Mesenchymal stem cell (in vitro differentiated cells and primary cell): ENCODE results near the gene TMEM116.

Experiments
- DNase-seq: peaks from one replicate; pipeline ENCODE4 v3.0.0-alpha.2; 2013
- H2AFZ ChIP-seq: one replicate; pipeline ENCODE4 v1.6.1; 2013; ENCODE audit warnings: low read depth, mild to moderate bottlenecking, control low read depth, inconsistent platforms, low read length, moderate library complexity
- H2AK5ac ChIP-seq: 2 replicates; pipeline ENCODE4 v1.6.1; 2013; ENCODE audit warnings: low read length, moderate library complexity, mild to moderate bottlenecking, inconsistent platforms; ENCODE audit not compliant: severe bottlenecking
- H2BK120ac ChIP-seq: one replicate; pipeline ENCODE4 v1.6.1; 2013; ENCODE audit warnings: low read depth, mild to moderate bottlenecking, inconsistent platforms, low read length, moderate library complexity
- H2BK12ac ChIP-seq, 2 experiments: one replicate each; pipeline ENCODE4 v1.6.1; 2013; ENCODE audit warnings: inconsistent platforms in 2 of 2, low read length in 2 of 2, mild to moderate bottlenecking in 2 of 2, moderate library complexity in 2 of 2, control low read depth in 1 of 2
- H2BK15ac ChIP-seq: one replicate; pipeline ENCODE4 v1.6.1; 2013; ENCODE audit warnings: mild to moderate bottlenecking, low read depth, inconsistent platforms; ENCODE audit not compliant: poor library complexity, severe bottlenecking
- H2BK5ac ChIP-seq: 2 replicates; pipeline ENCODE4 v1.6.1; 2013; ENCODE audit warnings: low read depth, mild to moderate bottlenecking, low read length, control low read depth, inconsistent platforms; ENCODE audit not compliant: poor library complexity, severe bottlenecking
- H3K14ac ChIP-seq, 2 experiments: one replicate each; pipeline ENCODE4 v1.6.1; 2013; ENCODE audit warnings: inconsistent platforms in 2 of 2, low read length in 2 of 2, control low read depth in 1 of 2, mild to moderate bottlenecking in 1 of 2, moderate library complexity in 1 of 2
- H3K18ac ChIP-seq, 2 experiments: one replicate each; pipeline ENCODE4 v1.6.1; 2013; ENCODE audit warnings: inconsistent platforms in 2 of 2, low read length in 2 of 2, control low read depth in 1 of 2, low read depth in 1 of 2, mild to moderate bottlenecking in 1 of 2
- H3K23ac ChIP-seq, 2 experiments: one replicate each; pipeline ENCODE4 v1.6.1; 2013; ENCODE audit warnings: inconsistent platforms in 2 of 2, low read length in 2 of 2, mild to moderate bottlenecking in 2 of 2, moderate library complexity in 2 of 2, control low read depth in 1 of 2
- H3K27ac ChIP-seq: 2 replicates; pipeline ENCODE4 v1.5.1; 2013; ENCODE audit warnings: mild to moderate bottlenecking, moderate library complexity, low read length, control low read depth, inconsistent platforms; ENCODE audit not compliant: poor library complexity, severe bottlenecking
- H3K27me3 ChIP-seq, 2 experiments: 2 replicates each; pipeline versions ENCODE4 v1.6.1 to v1.7.0; 2013; ENCODE audit warnings: low read length in 2 of 2, mild to moderate bottlenecking in 2 of 2, moderate library complexity in 2 of 2, control low read depth in 1 of 2, inconsistent platforms in 1 of 2; ENCODE audit not compliant: control insufficient read depth in 1 of 2, insufficient read depth in 1 of 2
- H3K36me3 ChIP-seq, 2 experiments: 2 replicates each; pipeline versions ENCODE4 v1.6.1 to v1.7.0; 2013; ENCODE audit warnings: low read length in 2 of 2, control low read depth in 1 of 2, inconsistent platforms in 1 of 2, low read depth in 1 of 2, mild to moderate bottlenecking in 1 of 2; ENCODE audit not compliant: insufficient read depth in 2 of 2, control insufficient read depth in 1 of 2
- H3K4ac ChIP-seq, 2 experiments: one replicate each; pipeline ENCODE4 v1.6.1; 2013; ENCODE audit warnings: inconsistent platforms in 2 of 2, low read length in 2 of 2, mild to moderate bottlenecking in 2 of 2, moderate library complexity in 2 of 2, control low read depth in 1 of 2, low read depth in 1 of 2
- H3K4me1 ChIP-seq: 2 replicates; pipeline ENCODE4 v1.6.1; 2013; ENCODE audit warnings: low read depth, low read length, control low read depth; ENCODE audit not compliant: control insufficient read depth, insufficient read depth
- H3K4me2 ChIP-seq: 2 replicates; pipeline ENCODE4 v1.6.1; 2013; ENCODE audit warnings: low read length, mild to moderate bottlenecking, inconsistent platforms; ENCODE audit not compliant: poor library complexity, severe bottlenecking
- H3K4me3 ChIP-seq, 2 experiments: 2 replicates each; pipeline versions ENCODE4 v1.5.1 to v1.7.0; 2013; ENCODE audit warnings: low read length in 2 of 2, mild to moderate bottlenecking in 2 of 2, control low read depth in 1 of 2, low read depth in 1 of 2; ENCODE audit not compliant: insufficient read depth in 1 of 2
- H3K79me1 ChIP-seq: replicated peaks from 2 replicates; pipeline ENCODE4 v1.6.1; 2013; ENCODE audit warnings: mild to moderate bottlenecking, control low read depth, low read length, inconsistent platforms; ENCODE audit not compliant: poor library complexity, severe bottlenecking
- H3K9ac ChIP-seq: 2 replicates; pipeline ENCODE4 v1.7.0; 2013; ENCODE audit warnings: mild to moderate bottlenecking, low read length, moderate library complexity
- H3K9me3 ChIP-seq: 2 replicates; pipeline ENCODE4 v1.7.0; 2013; ENCODE audit warnings: mild to moderate bottlenecking, low read length; ENCODE audit not compliant: control insufficient read depth
- H4K8ac ChIP-seq: one replicate; pipeline ENCODE4 v1.6.1; 2013; ENCODE audit warnings: inconsistent platforms, mild to moderate bottlenecking, low read length, moderate library complexity
- H4K91ac ChIP-seq: one replicate; pipeline ENCODE4 v1.6.1; 2013; ENCODE audit warnings: mild to moderate bottlenecking, low read length, inconsistent platforms
- WGBS: methylation state at CpG from one replicate; pipeline ENCODE4 v1.1.7; 2013; ENCODE audit warnings: mixed read lengths; 5-methylcytosine and 5-hydroxymethylcytosine counted together

The TMEM116 gene

DNA sequence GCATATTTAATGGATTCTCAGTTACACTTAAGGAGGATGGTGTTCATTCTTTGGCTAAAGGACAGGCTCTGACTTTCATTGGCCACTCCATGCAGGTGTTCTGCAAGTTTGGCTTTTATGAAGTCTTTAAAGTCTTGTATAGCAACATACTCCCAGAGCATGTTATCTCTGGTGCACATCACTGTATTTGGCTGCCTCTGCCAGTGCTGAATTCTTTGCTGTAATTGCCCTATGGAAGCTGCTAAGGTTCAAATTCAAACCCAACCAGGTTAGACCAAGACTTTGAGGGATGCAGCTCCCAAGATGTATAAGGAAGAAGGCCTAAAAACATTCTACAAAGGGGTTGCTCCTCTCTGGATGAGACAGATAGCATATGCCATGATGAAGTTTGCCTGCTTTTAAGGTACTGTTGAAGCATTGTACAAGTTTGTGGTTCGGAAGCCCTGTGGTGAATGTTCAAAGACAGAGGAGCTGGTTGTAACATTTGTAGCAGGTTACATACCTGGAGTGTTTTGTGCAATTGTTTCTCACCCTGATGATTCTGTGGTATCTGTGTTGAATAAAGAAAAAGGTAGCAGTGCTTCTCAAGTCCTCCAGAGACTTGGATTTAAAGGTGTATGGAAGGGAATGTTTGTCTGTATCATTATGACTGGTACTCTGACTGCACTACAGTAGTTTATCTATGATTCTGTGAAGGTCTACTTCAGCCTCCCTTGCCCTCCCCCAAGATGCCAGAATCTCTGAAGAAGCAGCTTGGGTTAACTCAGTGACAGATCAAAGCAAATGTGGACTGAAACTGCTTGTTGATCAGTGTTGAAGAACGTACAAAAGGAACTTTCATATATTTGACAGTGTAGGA, 19.4 kb downstream of the TMEM116 start:
- H3K18ac ChIP-seq, result no peak overlapping the region
- H2BK12ac ChIP-seq, result no peak overlapping the region
- no peak overlapping the region for H3K9ac ChIP-seq
- no peak overlapping the region for H2AFZ ChIP-seq
- no peak overlapping the region for H3K4ac ChIP-seq
- WGBS, result 96% methylated on average over 1 of the region's 2 CpGs
- H3K27me3 ChIP-seq, result no peaks in the 10 kb centered on the region
- H3K4me3 ChIP-seq, result no peak overlapping the region
- no peaks in the 10 kb centered on the region for H3K9me3 ChIP-seq
- peaks cover 0 to 5% of the 10 kb centered on the region in 2 experiments for H3K36me3 ChIP-seq
- no peak overlapping the region for H3K14ac ChIP-seq
- H3K4me2 ChIP-seq, result no peak overlapping the region
- H2AK5ac ChIP-seq, result no peak overlapping the region
- H4K8ac ChIP-seq, result no peak overlapping the region
- DNase-seq, result no peak
- H3K4me1 ChIP-seq, result no peaks in the 10 kb centered on the region
- H3K79me1 ChIP-seq, result no peaks in the 10 kb centered on the region
- no peak overlapping the region for H3K27ac ChIP-seq
- H3K23ac ChIP-seq, result no peak overlapping the region
- no peak overlapping the region for H2BK120ac ChIP-seq
- no peak overlapping the region for H2BK15ac ChIP-seq
- no peak overlapping the region for H4K91ac ChIP-seq
- no peak overlapping the region for H2BK5ac ChIP-seq

DNA sequence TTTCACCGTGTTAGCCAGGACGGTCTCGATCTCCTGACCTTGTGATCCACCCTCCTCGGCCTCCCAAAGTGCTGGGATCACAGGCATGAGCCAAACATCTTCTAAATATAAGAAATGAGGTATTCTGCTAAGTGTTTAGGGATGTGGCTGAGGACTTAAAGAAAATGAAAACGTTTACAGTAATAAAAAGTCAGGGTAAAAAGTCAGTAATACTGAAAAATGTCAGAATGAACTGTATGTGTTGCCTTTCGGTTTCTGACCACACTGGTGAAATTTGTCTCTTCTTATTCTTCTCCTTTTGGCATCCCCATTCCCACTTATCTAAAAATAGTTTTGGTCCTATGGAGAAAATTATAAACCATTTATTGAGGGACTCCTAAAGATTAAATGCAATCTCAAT, 20.5 kb downstream of the TMEM116 start:
- H3K9me3 ChIP-seq, result no peaks in the 10 kb centered on the region
- WGBS, result 67% methylated on average over 3 of the region's 6 CpGs
- no peak overlapping the region for H3K23ac ChIP-seq
- H3K9ac ChIP-seq, result no peak overlapping the region
- H2AK5ac ChIP-seq, result no peak overlapping the region
- H3K27ac ChIP-seq, result no peak overlapping the region
- no peak overlapping the region for H2BK15ac ChIP-seq
- no peak overlapping the region for H2AFZ ChIP-seq
- H3K4me1 ChIP-seq, result no peaks in the 10 kb centered on the region
- H3K14ac ChIP-seq, result no peak overlapping the region
- H3K4me3 ChIP-seq, result no peak overlapping the region
- H3K36me3 ChIP-seq, result peaks cover 0 to 5% of the 10 kb centered on the region in 2 experiments
- H4K91ac ChIP-seq, result no peak overlapping the region
- no peak overlapping the region for H2BK5ac ChIP-seq
- H4K8ac ChIP-seq, result no peak overlapping the region
- no peak overlapping the region for H3K4me2 ChIP-seq
- H3K79me1 ChIP-seq, result no peaks in the 10 kb centered on the region
- no peak overlapping the region for H3K18ac ChIP-seq
- no peak overlapping the region for H3K4ac ChIP-seq
- no peak for DNase-seq
- no peaks in the 10 kb centered on the region for H3K27me3 ChIP-seq
- no peak overlapping the region for H2BK12ac ChIP-seq
- no peak overlapping the region for H2BK120ac ChIP-seq

DNA sequence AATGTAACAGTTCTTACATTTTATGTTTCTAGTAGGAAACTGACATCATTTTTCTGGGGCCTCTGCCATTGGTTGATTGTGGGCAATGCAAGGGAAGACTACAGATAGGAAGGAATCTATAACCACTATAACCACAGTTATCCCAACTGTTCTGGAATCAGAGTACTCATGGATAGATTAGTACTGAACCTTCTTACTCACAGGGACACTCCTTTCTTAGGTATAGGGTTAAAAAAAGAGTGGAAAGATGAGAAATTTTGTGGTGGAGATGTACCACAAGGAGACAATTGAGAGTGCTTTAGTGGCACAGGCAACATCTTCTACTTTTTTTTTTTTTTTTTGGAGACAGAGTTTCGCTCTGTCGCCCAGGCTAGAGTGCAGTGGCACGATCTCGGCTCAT, 21.0 kb downstream of the TMEM116 start:
- H3K27me3 ChIP-seq, result no peaks in the 10 kb centered on the region
- no peak overlapping the region for H2AK5ac ChIP-seq
- WGBS, result no CpG with 5 or more reads among the region's 4 CpGs

DNA sequence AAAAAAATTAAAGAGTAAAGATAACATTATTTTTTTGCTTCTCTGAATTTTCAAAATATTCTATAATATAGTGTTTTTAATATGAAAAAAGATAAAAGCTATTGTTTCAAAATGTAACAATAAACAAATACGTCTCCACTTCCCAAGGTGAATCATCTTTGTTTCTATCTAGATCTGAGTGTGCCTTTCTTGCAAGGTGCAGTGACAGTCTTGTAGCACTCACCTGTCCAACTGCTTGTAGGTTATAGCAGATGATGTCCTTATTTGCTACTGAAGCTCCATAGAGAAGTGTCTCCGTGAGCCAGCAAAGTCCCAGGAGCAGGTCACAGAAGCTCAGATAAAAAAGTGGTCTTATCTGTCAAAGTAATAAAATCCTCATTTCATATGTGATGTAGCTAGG, 21.4 kb downstream of the TMEM116 start:
- Histone ChIP-seq H2AK5ac (no peak overlapping the region), H4K91ac (no peak overlapping the region), H3K4me1 (no peaks in the 10 kb centered on the region), H3K23ac (no peak overlapping the region), H3K9ac (no peak overlapping the region), H3K79me1 (no peaks in the 10 kb centered on the region), H2BK120ac (no peak overlapping the region), H3K4me2 (no peak overlapping the region), H2BK15ac (no peak overlapping the region), H2BK5ac (no peak overlapping the region), H4K8ac (no peak overlapping the region), H3K4ac (no peak overlapping the region), H3K27ac (no peak overlapping the region), H3K14ac (no peak overlapping the region), H3K27me3 (no peaks in the 10 kb centered on the region), H3K36me3 (peaks cover 0 to 5% of the 10 kb centered on the region in 2 experiments), H3K18ac (no peak overlapping the region), H2BK12ac (no peak overlapping the region), H2AFZ (no peak overlapping the region), H3K4me3 (no peak overlapping the region), H3K9me3 (no peaks in the 10 kb centered on the region)
- DNase-seq, result no peak
- 100% methylated on average over 1 of the region's 2 CpGs for WGBS

More for the DNA sequence above, 21.0 kb downstream of the TMEM116 start:
- Histone ChIP-seq H3K27ac (no peak overlapping the region), H2BK120ac (no peak overlapping the region), H3K9ac (no peak overlapping the region), H2BK5ac (no peak overlapping the region), H3K23ac (no peak overlapping the region), H2BK12ac (no peak overlapping the region), H3K79me1 (no peaks in the 10 kb centered on the region), H2AFZ (no peak overlapping the region), H3K4me2 (no peak overlapping the region), H3K18ac (no peak overlapping the region), H3K4me3 (no peak overlapping the region), H3K9me3 (no peaks in the 10 kb centered on the region), H3K14ac (no peak overlapping the region), H3K4ac (no peak overlapping the region), H4K91ac (no peak overlapping the region), H4K8ac (no peak overlapping the region), H2BK15ac (no peak overlapping the region), H3K4me1 (no peaks in the 10 kb centered on the region), H3K36me3 (peaks cover 0 to 5% of the 10 kb centered on the region in 2 experiments)
- peak; percentile 26 for DNase-seq
